HCT116 (cell line): ENCODE results near the gene FAM162A. TPM values are rescaled to one million over a fixed set of nuclear protein-coding genes. Genes with fewer than 3 reads are reported as not detected.
"Not testable (repeated sequence)": the region's sequence is repeated elsewhere in the genome, so short reads cannot be mapped to it uniquely, and the experiment has no call there.

Source experiments
- ATAC-seq: fragments of 200-7000 bp; cut with Tn5 transposase; 2 replicates; pipeline ENCODE4 v1.9.1; 2020; ENCODE audit warnings: mild to moderate bottlenecking, moderate library complexity
- BruUV-seq: library from RNA; stranded (reverse); fragments of 400-500 nt; replicated peaks from 2 replicates; lab custom pipeline; 2021; lab: Mats Ljungman, UMichigan
- CTCF ChIA-PET: fragments of 300-600 bp; sonication (Branson Sonifier 250); formaldehyde crosslinking; loops from one replicate; lab custom pipeline; 2021; ENCODE audit warnings: antibody characterized with exemption; lab: Charles Lee
- POLR2A ChIA-PET: fragments of 300-600, 350-600 bp; sonication (Branson Sonifier 250); formaldehyde crosslinking; loops from one replicate; lab custom pipeline; 2021; ENCODE audit warnings: antibody characterized with exemption; lab: Charles Lee
- RAD21 ChIA-PET, 2 experiments: fragments of 300-600 bp; sonication (Branson Sonifier 250); formaldehyde crosslinking; loops; one replicate each; lab custom pipeline; 2023; ENCODE audit warnings: low total read pairs in 2 of 2; ENCODE audit not compliant: uncharacterized antibody in 2 of 2, unreplicated experiment in 2 of 2, low non-redundant PET in 1 of 2; lab: Charles Lee
- DNase-seq: peaks from one replicate; pipeline ENCODE4 v3.0.0-alpha.2; 2010; ENCODE audit warnings: low read depth, low spot score
- H2AFZ ChIP-seq: fragments of 200-600 bp; shearing (Covaris generic), sonication (generic); 2 replicates; pipeline ENCODE4 v1.6.1; 2017; ENCODE audit warnings: low read depth, mixed run types, mixed read lengths, antibody characterized with exemption, low read length; ENCODE audit not compliant: poor library complexity, severe bottlenecking
- H3K27ac ChIP-seq: 2 replicates; pipeline ENCODE4 v1.5.1; 2012; ENCODE audit warnings: low read depth, low read length
- H3K27me3 ChIP-seq: fragments of 200-600 bp; sonication (generic); 2 replicates; pipeline ENCODE4 v1.6.1; 2016; ENCODE audit warnings: mixed run types, low read length, mixed read lengths; ENCODE audit not compliant: insufficient read depth
- H3K36me3 ChIP-seq, 2 experiments: fragments of 200-500 bp in 1 of 2; fragments of 200-600 bp in 1 of 2; sonication (Bioruptor generic) in 1 of 2; sonication (generic) in 1 of 2; 2 replicates each; pipeline versions ENCODE4 v1.5.1 to v1.6.1; 2014 to 2016; ENCODE audit warnings: low read length in 2 of 2, inconsistent platforms in 1 of 2, mixed read lengths in 1 of 2, mixed run types in 1 of 2; ENCODE audit not compliant: insufficient read depth in 2 of 2, control insufficient read depth in 1 of 2
- H3K4me1 ChIP-seq, 2 experiments: fragments of 200-600 bp in 1 of 2; sonication (generic) in 1 of 2; 2 replicates each; pipeline versions ENCODE4 v1.5.1 to v1.6.1; 2012 to 2017; ENCODE audit warnings: low read length in 2 of 2, inconsistent platforms in 1 of 2, mild to moderate bottlenecking in 1 of 2, mixed read lengths in 1 of 2, mixed run types in 1 of 2, moderate library complexity in 1 of 2; ENCODE audit not compliant: insufficient read depth in 2 of 2, control insufficient read depth in 1 of 2
- H3K4me2 ChIP-seq: fragments of 200-600 bp; sonication (generic); 2 replicates; pipeline ENCODE4 v1.6.1; 2017; ENCODE audit warnings: mixed run types, low read length, mixed read lengths
- H3K4me3 ChIP-seq, 2 experiments: fragments of 200-600 bp in 1 of 2; sonication (generic) in 1 of 2; replicated peaks in 1 of 2; 2 replicates each; pipeline ENCODE4 v1.5.1; 2011 to 2016; ENCODE audit warnings: low read length in 2 of 2, control low read depth in 1 of 2, low read depth in 1 of 2, mild to moderate bottlenecking in 1 of 2, mixed read lengths in 1 of 2, mixed run types in 1 of 2
- H3K79me2 ChIP-seq: fragments of 200-600 bp; sonication (generic); 2 replicates; pipeline ENCODE4 v1.6.1; 2017; ENCODE audit warnings: mild to moderate bottlenecking, mixed run types, low read length, moderate library complexity, mixed read lengths; ENCODE audit not compliant: insufficient read depth
- H3K9ac ChIP-seq: fragments of 200-600 bp; sonication (generic); 2 replicates; pipeline ENCODE4 v1.6.1; 2016; ENCODE audit warnings: low read length, mixed read lengths
- H3K9me2 ChIP-seq: fragments of 200-600 bp; sonication (generic), shearing (Covaris generic); 2 replicates; pipeline ENCODE4 v1.6.1; 2017; ENCODE audit warnings: mixed run types, mild to moderate bottlenecking, moderate library complexity; ENCODE audit not compliant: insufficient read depth
- H3K9me3 ChIP-seq, 2 experiments: fragments of 200-500 bp in 1 of 2; fragments of 200-600 bp in 1 of 2; sonication (Bioruptor generic) in 1 of 2; sonication (generic) in 1 of 2; 2 replicates each; pipeline ENCODE4 v1.6.1; 2014 to 2017; ENCODE audit warnings: low read length in 2 of 2, mixed read lengths in 2 of 2, inconsistent platforms in 1 of 2, low read depth in 1 of 2, mild to moderate bottlenecking in 1 of 2, mixed run types in 1 of 2, moderate library complexity in 1 of 2; ENCODE audit not compliant: control insufficient read depth in 1 of 2, insufficient read depth in 1 of 2
- H4K20me1 ChIP-seq: fragments of 200-600 bp; sonication (generic), shearing (Covaris generic); 2 replicates; pipeline ENCODE4 v1.6.1; 2017; ENCODE audit warnings: mixed run types, mild to moderate bottlenecking, moderate library complexity; ENCODE audit not compliant: insufficient read depth
- ATF3 ChIP-seq: IDR thresholded peaks from 2 replicates; pipeline ENCODE4 v1.6.1; 2012
- CBX3 ChIP-seq: IDR thresholded peaks from 2 replicates; pipeline ENCODE4 v1.6.1; 2012; ENCODE audit warnings: low read depth
- CEBPB ChIP-seq: IDR thresholded peaks from 2 replicates; pipeline ENCODE4 v1.6.1; 2012; ENCODE audit warnings: low read depth
- EGR1 ChIP-seq: IDR thresholded peaks from 2 replicates; pipeline ENCODE4 v1.6.1; 2012; ENCODE audit warnings: low read depth
- ELF1 ChIP-seq: IDR thresholded peaks from 2 replicates; pipeline ENCODE4 v1.6.1; 2012; ENCODE audit warnings: low read depth, borderline replicate concordance
- EZH2 ChIP-seq: fragments of 200-600 bp; sonication (generic); IDR thresholded peaks from 2 replicates; pipeline ENCODE4 v1.6.1; 2017; ENCODE audit warnings: antibody characterized with exemption, mixed run types
- EZH2phosphoT487 ChIP-seq: fragments of 200-600 bp; IDR thresholded peaks from 2 replicates; pipeline ENCODE4 v1.6.1; 2018; ENCODE audit warnings: antibody characterized with exemption, borderline replicate concordance
- JUND ChIP-seq: IDR thresholded peaks from 2 replicates; pipeline ENCODE4 v1.6.1; 2012
- MAX ChIP-seq: IDR thresholded peaks from 2 replicates; pipeline ENCODE4 v1.6.1; 2012
- POLR2A ChIP-seq: IDR thresholded peaks from 2 replicates; pipeline ENCODE4 v1.7.0; 2011; ENCODE audit warnings: borderline replicate concordance; ENCODE audit not compliant: insufficient read depth, insufficient read length; ENCODE audit errors: extremely low read depth
- RAD21 ChIP-seq: IDR thresholded peaks from 2 replicates; pipeline ENCODE4 v1.6.1; 2012; ENCODE audit warnings: low read depth, mild to moderate bottlenecking
- SIN3A ChIP-seq: IDR thresholded peaks from 2 replicates; pipeline ENCODE4 v1.6.1; 2012; ENCODE audit warnings: low read depth
- SP1 ChIP-seq: IDR thresholded peaks from 2 replicates; pipeline ENCODE4 v1.6.1; 2012; ENCODE audit warnings: low read depth
- TCF7L2 ChIP-seq: IDR thresholded peaks from 2 replicates; pipeline ENCODE4 v1.7.0; 2011; ENCODE audit warnings: borderline replicate concordance, inconsistent platforms; ENCODE audit not compliant: insufficient read depth, insufficient read length; ENCODE audit errors: extremely low read depth
- YY1 ChIP-seq: IDR thresholded peaks from 2 replicates; pipeline ENCODE4 v1.6.1; 2011; ENCODE audit warnings: low read length, low read depth, moderate library complexity, mild to moderate bottlenecking; ENCODE audit not compliant: insufficient replicate concordance; ENCODE audit errors: extremely low read depth
- intact Hi-C: fragments of 100-400 bp; cut with micrococcal nuclease; formaldehyde crosslinking; loops from 2 replicates; pipeline ENCODE4 v1.10.0; 2022
- total RNA-seq: library from RNA; stranded (reverse); gene quantifications from one replicate; pipeline ENCODE4 v1.2.1, GENCODE V29; 2021; ENCODE audit not compliant: unreplicated experiment

The FAM162A gene
- total RNA-seq, 1 experiment from 2014 or later = 74.1 TPM

- H3K4me3 ChIP-seq, H4K20me1 ChIP-seq, intact Hi-C loops, ATAC-seq, RAD21 ChIA-PET, H2AFZ ChIP-seq, CTCF ChIA-PET, BruUV-seq, H3K4me2 ChIP-seq, DNase-seq, H3K27me3 ChIP-seq, H3K9ac ChIP-seq, H3K27ac ChIP-seq, POLR2A ChIA-PET, H3K9me3 ChIP-seq, H3K9me2 ChIP-seq: not testable (repeated sequence)
- H3K4me1 ChIP-seq = peaks cover 2 to 14% of the 10 kb centered on the region in 2 experiments; a peak in 2 of 4 replicates
- peaks cover 20 to 21% of the 10 kb centered on the region in 2 experiments; a peak in 3 of 4 replicates for H3K36me3 ChIP-seq
- peaks cover 18% of the 10 kb centered on the region; the same call in 1 of the 2 replicates for H3K79me2 ChIP-seq
These were observed 64.2 kb downstream of the FAM162A start for GRCh38 chr3:122448218-122448617.

GRCh38 chr3:122451371-122451770, 67.4 kb downstream of the FAM162A start:
- Histone ChIP-seq H3K9me3 (no peaks in the 10 kb centered on the region), H3K4me1 (no peaks in the 10 kb centered on the region), H3K79me2 (peaks cover 4% of the 10 kb centered on the region; the same call in 1 of the 2 replicates), H3K9ac (no peak overlapping the region), H3K27me3 (no peaks in the 10 kb centered on the region), H2AFZ (no peak overlapping the region), H3K4me3 (no peak overlapping the region), H3K4me2 (no peak overlapping the region)
- DNase-seq = no peak
- RAD21 ChIA-PET = interaction anchor here in 1 of 2 experiments (0.7 kb wide), 1 partner anchor 1199 kb away, joined by 4 read pairs; no protein-coding TSS in a partner anchor
- intact Hi-C loops = no loop called here
- no TSS peak for BruUV-seq
- POLR2A ChIA-PET = no interaction called here
- no peak for TF ChIP-seq TCF7L2
- no peak for TF ChIP-seq RAD21
- TF ChIP-seq ELF1 = no peak
- TF ChIP-seq EZH2phosphoT487 = no peak
- no peak for TF ChIP-seq EGR1
- no peak for TF ChIP-seq SP1
- TF ChIP-seq POLR2A = no peak
- no peak for TF ChIP-seq SIN3A
- TF ChIP-seq CBX3 = no peak
- no peak for TF ChIP-seq CEBPB
- TF ChIP-seq MAX = no peak
- no peak for TF ChIP-seq EZH2
- no peak for TF ChIP-seq JUND
- TF ChIP-seq YY1 = no peak
- no peak for TF ChIP-seq ATF3
- TF ChIP-seq, all 23 proteins: peak for 0
- no peaks in the 10 kb centered on the region for H3K9me2 ChIP-seq
- peaks cover 21 to 31% of the 10 kb centered on the region in 2 experiments; a peak in 3 of 4 replicates for H3K36me3 ChIP-seq
- H4K20me1 ChIP-seq = no peaks in the 10 kb centered on the region
- no peak for ATAC-seq
- CTCF ChIA-PET = no interaction called here
- H3K27ac ChIP-seq = no peak overlapping the region
